ENCODE results near the gene JAKMIP1.
"Not testable (repeated sequence)": the region's sequence is repeated elsewhere in the genome, so short reads cannot be mapped to it uniquely, and the experiment has no call there.

JAKMIP1 gene

GRCh38 chr4:6013564-6013963 is 186.8 kb downstream of the JAKMIP1 start:
- no peak for DNase-seq (ENCODE audit: low read depth in 2 of 2)

GRCh38 chr4:6012200-6012599 is 188.1 kb downstream of the JAKMIP1 start:
- no peak for DNase-seq (ENCODE audit: low read depth in 2 of 2)

GRCh38 chr4:6011686-6012085 is 188.7 kb downstream of the JAKMIP1 start:
- DNase-seq (ENCODE audit: low read depth in 2 of 2): no peak

- DNase-seq (ENCODE audit: low read depth in 2 of 2): no peak
Measured at GRCh38 chr4:6011271-6011671, 189.1 kb downstream of the JAKMIP1 start.

- no peak for DNase-seq (ENCODE audit: low read depth in 2 of 2)
Measured at GRCh38 chr4:6010789-6011188, 189.6 kb downstream of the JAKMIP1 start.

- DNase-seq (ENCODE audit: low read depth in 2 of 2): no peak
Measured at GRCh38 chr4:6009452-6009851, 190.9 kb downstream of the JAKMIP1 start.

- DNase-seq (ENCODE audit: low read depth in 2 of 2): no peak
Measured at GRCh38 chr4:6008766-6009385, 191.5 kb downstream of the JAKMIP1 start.

GRCh38 chr4:6008092-6008551 is 192.2 kb downstream of the JAKMIP1 start:
- DNase-seq (ENCODE audit: low read depth in 2 of 2): no peak

GRCh38 chr4:6005175-6005574 is 195.2 kb downstream of the JAKMIP1 start:
- DNase-seq (ENCODE audit: low read depth in 2 of 2): no peak

- not testable (repeated sequence) for DNase-seq (ENCODE audit: low read depth in 2 of 2)
Measured at GRCh38 chr4:6003485-6003884, 196.9 kb downstream of the JAKMIP1 start.

GRCh38 chr4:6002926-6003325 is 197.4 kb downstream of the JAKMIP1 start:
- DNase-seq (ENCODE audit: low read depth in 2 of 2): no peak

- DNase-seq (ENCODE audit: low read depth in 2 of 2): no peak
Measured at GRCh38 chr4:6002492-6002833, 197.9 kb downstream of the JAKMIP1 start.

GRCh38 chr4:6001680-6002491 is 198.5 kb downstream of the JAKMIP1 start:
- DNase-seq (ENCODE audit: low read depth in 2 of 2): no peak

GRCh38 chr4:5999830-6000365 is 200.5 kb downstream of the JAKMIP1 start:
- no peak for DNase-seq (ENCODE audit: low read depth in 2 of 2)

GRCh38 chr4:5999356-5999755 is 201.0 kb downstream of the JAKMIP1 start:
- DNase-seq (ENCODE audit: low read depth in 2 of 2): no peak

- DNase-seq (ENCODE audit: low read depth in 2 of 2): no peak
Measured at GRCh38 chr4:5998333-5998936, 201.9 kb downstream of the JAKMIP1 start.

- DNase-seq (ENCODE audit: low read depth in 2 of 2): no peak
Measured at GRCh38 chr4:5996641-5997040, 203.7 kb downstream of the JAKMIP1 start.

- no peak for DNase-seq (ENCODE audit: low read depth in 2 of 2)
Measured at GRCh38 chr4:5995901-5996623, 204.3 kb downstream of the JAKMIP1 start.

GRCh38 chr4:5993876-5994811 is 206.2 kb downstream of the JAKMIP1 start:
- no peak for DNase-seq (ENCODE audit: low read depth in 2 of 2)

GRCh38 chr4:5993346-5993745 is 207.0 kb downstream of the JAKMIP1 start:
- not testable (repeated sequence) for DNase-seq (ENCODE audit: low read depth in 2 of 2)

GRCh38 chr4:5992828-5993321 is 207.5 kb downstream of the JAKMIP1 start:
- no peak for DNase-seq (ENCODE audit: low read depth in 2 of 2)
